MCF 10A (cell line): ENCODE data around the gene NCAM1. TPM values are rescaled to one million over a fixed set of nuclear protein-coding genes. Genes with fewer than 3 reads are reported as not detected.

Experiments used
- BruUV-seq: library from RNA; stranded (reverse); fragments of 400-500 nt; replicated peaks from 2 replicates; lab custom pipeline; 2021; lab: Mats Ljungman, UMichigan
- CTCF ChIA-PET: fragments of 300-600 bp; sonication (Branson Sonifier 250); formaldehyde crosslinking; extraction: SDS; loops from one replicate; lab custom pipeline; 2021; ENCODE audit warnings: antibody characterized with exemption, inconsistent platforms; lab: Yijun Ruan, JAX
- POLR2A ChIA-PET: fragments of 300-600, 350-650 bp; sonication (Branson Sonifier 250); formaldehyde crosslinking; extraction: SDS; loops from one replicate; lab custom pipeline; 2020; ENCODE audit warnings: antibody characterized with exemption, inconsistent platforms; lab: Yijun Ruan, JAX
- DNase-seq: peaks from one replicate; pipeline ENCODE4 v3.0.0-alpha.2; 2018; ENCODE audit not compliant: unreplicated experiment
- H3K27ac Mint-ChIP-seq: one replicate; pipeline ENCODE4 v1.8.0; 2022; ENCODE audit warnings: mild to moderate bottlenecking, low read depth, mixed read lengths; ENCODE audit not compliant: unreplicated experiment
- H3K27me3 Mint-ChIP-seq: one replicate; pipeline ENCODE4 v1.8.0; 2022; ENCODE audit warnings: mixed read lengths; ENCODE audit not compliant: insufficient read depth, unreplicated experiment
- H3K36me3 Mint-ChIP-seq: one replicate; pipeline ENCODE4 v1.8.0; 2022; ENCODE audit warnings: mild to moderate bottlenecking, moderate library complexity, mixed read lengths; ENCODE audit not compliant: insufficient read depth, unreplicated experiment
- H3K4me1 Mint-ChIP-seq: one replicate; pipeline ENCODE4 v1.8.0; 2022; ENCODE audit warnings: mixed read lengths; ENCODE audit not compliant: insufficient read depth, unreplicated experiment
- H3K4me3 Mint-ChIP-seq: one replicate; pipeline ENCODE4 v1.8.0; 2022; ENCODE audit warnings: mild to moderate bottlenecking, moderate library complexity, mixed read lengths; ENCODE audit not compliant: unreplicated experiment
- H3K9me3 Mint-ChIP-seq: one replicate; pipeline ENCODE4 v1.8.0; 2022; ENCODE audit warnings: mixed read lengths; ENCODE audit not compliant: unreplicated experiment
- CTCF ChIP-seq: fragments of 200-600 bp; IDR thresholded peaks from one replicate; pipeline ENCODE4 v1.8.0; 2022; ENCODE audit warnings: antibody characterized with exemption, mild to moderate bottlenecking; ENCODE audit not compliant: unreplicated experiment
- intact Hi-C: fragments of 100-400 bp; cut with micrococcal nuclease; formaldehyde crosslinking; loops from 2 replicates; pipeline ENCODE4 v1.14.1; 2022
- total RNA-seq: library from RNA; stranded (reverse); gene quantifications from 2 replicates; pipeline ENCODE4 v1.2.3, GENCODE V29; 2022

The NCAM1 gene
- total RNA-seq, 1 experiment from 2014 or later = 0.19 TPM

GRCh38 chr11:113288286-113288863 is 327.2 kb downstream of the NCAM1 start:
- no peaks in the 10 kb centered on the region for H3K4me1 Mint-ChIP-seq
- H3K4me3 Mint-ChIP-seq = no peak overlapping the region
- CTCF ChIA-PET = interaction anchor here (0.5 to 6.4 kb wide), 15 partner anchors 11 to 1004 kb away, joined by 3 to 74 read pairs (median 7); no protein-coding TSS in a partner anchor
- TF ChIP-seq CTCF = no peak
- H3K27ac Mint-ChIP-seq = no peak overlapping the region
- H3K9me3 Mint-ChIP-seq = no peaks in the 10 kb centered on the region
- intact Hi-C loops = loop anchor here (2.0 kb wide), 1 partner anchor 1070 kb away; no protein-coding TSS in a partner anchor
- H3K36me3 Mint-ChIP-seq = no peaks in the 10 kb centered on the region
- DNase-seq = no peak
- POLR2A ChIA-PET = no interaction called here
- no TSS peak for BruUV-seq
- H3K27me3 Mint-ChIP-seq = peaks cover 25% of the 10 kb centered on the region

GRCh38 chr11:113289431-113290187 is 328.4 kb downstream of the NCAM1 start:
- Mint-ChIP-seq H3K27ac (no peak overlapping the region), H3K36me3 (no peaks in the 10 kb centered on the region), H3K27me3 (peaks cover 38% of the 10 kb centered on the region), H3K4me1 (no peaks in the 10 kb centered on the region), H3K9me3 (no peaks in the 10 kb centered on the region), H3K4me3 (no peak overlapping the region)
- CTCF ChIA-PET = interaction anchor here (0.6 to 6.4 kb wide), 65 partner anchors 8 to 1394 kb away, joined by 3 to 74 read pairs (median 4); no protein-coding TSS in a partner anchor
- intact Hi-C loops = loop anchor here (1.0 to 2.0 kb wide), 6 partner anchors 175 to 1071 kb away; no protein-coding TSS in a partner anchor
- no TSS peak for BruUV-seq
- peak; percentile 58 for DNase-seq
- POLR2A ChIA-PET = interaction anchor here (0.6 to 1.2 kb wide), 2 partner anchors 328 to 701 kb away, joined by 4 to 5 read pairs; partner anchors contain the start of gene NCAM1
- peak; percentile 99 for TF ChIP-seq CTCF

- ChIA-PET CTCF (interaction anchor here (2.7 kb wide), 1 partner anchor 706 kb away, joined by 8 read pairs; no protein-coding TSS in a partner anchor), POLR2A (no interaction called here)
- no peaks in the 10 kb centered on the region for H3K9me3 Mint-ChIP-seq
- intact Hi-C loops = no loop called here
- no peak overlapping the region for H3K27ac Mint-ChIP-seq
- peaks cover 46% of the 10 kb centered on the region for H3K27me3 Mint-ChIP-seq
- no peaks in the 10 kb centered on the region for H3K36me3 Mint-ChIP-seq
- no peak for DNase-seq
- no peak overlapping the region for H3K4me3 Mint-ChIP-seq
- TF ChIP-seq CTCF = no peak
- BruUV-seq = no TSS peak
- H3K4me1 Mint-ChIP-seq = no peaks in the 10 kb centered on the region
These were observed 332.7 kb downstream of the NCAM1 start for GRCh38 chr11:113293936-113294335.

- intact Hi-C loops = no loop called here
- no peaks in the 10 kb centered on the region for H3K4me1 Mint-ChIP-seq
- no peak overlapping the region for H3K27ac Mint-ChIP-seq
- no peaks in the 10 kb centered on the region for H3K36me3 Mint-ChIP-seq
- CTCF ChIA-PET = interaction anchor here (0.7 to 2.7 kb wide), 4 partner anchors 9 to 1016 kb away, joined by 3 to 8 read pairs (median 4); no protein-coding TSS in a partner anchor
- no peak for DNase-seq
- BruUV-seq = no TSS peak
- POLR2A ChIA-PET = no interaction called here
- H3K27me3 Mint-ChIP-seq = peaks cover 65% of the 10 kb centered on the region
- no peaks in the 10 kb centered on the region for H3K9me3 Mint-ChIP-seq
- no peak for TF ChIP-seq CTCF
- no peak overlapping the region for H3K4me3 Mint-ChIP-seq
These were observed 334.8 kb downstream of the NCAM1 start for GRCh38 chr11:113295993-113296392.
